ENCODE data around the gene IFNGR1.

DNA sequence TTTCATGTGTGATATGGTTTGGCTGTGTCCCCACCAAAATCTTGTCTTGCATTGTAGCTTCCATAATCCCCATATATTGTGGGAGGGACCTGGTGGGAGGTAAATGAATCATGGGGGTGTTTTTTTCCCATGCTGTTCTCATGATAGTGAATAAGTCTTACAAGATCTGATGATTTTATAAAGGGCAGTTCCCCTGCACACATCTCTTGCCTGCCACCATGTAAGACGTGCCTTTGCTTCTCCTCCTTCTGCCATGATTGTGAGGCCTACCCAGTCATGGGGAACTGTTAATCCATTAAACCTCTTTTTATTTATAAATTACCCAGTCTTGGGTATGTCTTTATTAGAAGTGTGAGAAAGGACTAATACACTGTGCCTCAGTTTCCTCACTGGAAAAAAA, 41.6 kb downstream of the IFNGR1 start:
- TF ChIP-seq EZH2 (IDR thresholded peaks at IDR 0.05) (no peak), EZH2phosphoT487 (IDR thresholded peaks at IDR 0.05; ENCODE audit: borderline replicate concordance) (no peak), POLR2A (IDR thresholded peaks at IDR 0.05; ENCODE audit: borderline replicate concordance, extremely low read depth, insufficient read depth, insufficient read length) (no peak), POLR2AphosphoS5 (IDR thresholded peaks at IDR 0.05; ENCODE audit: low read depth, low read length) (no peak)
- TF ChIP-seq, protein P1, sequence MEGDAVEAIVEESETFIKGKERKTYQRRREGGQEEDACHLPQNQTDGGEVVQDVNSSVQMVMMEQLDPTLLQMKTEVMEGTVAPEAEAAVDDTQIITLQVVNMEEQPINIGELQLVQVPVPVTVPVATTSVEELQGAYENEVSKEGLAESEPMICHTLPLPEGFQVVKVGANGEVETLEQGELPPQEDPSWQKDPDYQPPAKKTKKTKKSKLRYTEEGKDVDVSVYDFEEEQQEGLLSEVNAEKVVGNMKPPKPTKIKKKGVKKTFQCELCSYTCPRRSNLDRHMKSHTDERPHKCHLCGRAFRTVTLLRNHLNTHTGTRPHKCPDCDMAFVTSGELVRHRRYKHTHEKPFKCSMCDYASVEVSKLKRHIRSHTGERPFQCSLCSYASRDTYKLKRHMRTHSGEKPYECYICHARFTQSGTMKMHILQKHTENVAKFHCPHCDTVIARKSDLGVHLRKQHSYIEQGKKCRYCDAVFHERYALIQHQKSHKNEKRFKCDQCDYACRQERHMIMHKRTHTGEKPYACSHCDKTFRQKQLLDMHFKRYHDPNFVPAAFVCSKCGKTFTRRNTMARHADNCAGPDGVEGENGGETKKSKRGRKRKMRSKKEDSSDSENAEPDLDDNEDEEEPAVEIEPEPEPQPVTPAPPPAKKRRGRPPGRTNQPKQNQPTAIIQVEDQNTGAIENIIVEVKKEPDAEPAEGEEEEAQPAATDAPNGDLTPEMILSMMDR (IDR thresholded peaks at IDR 0.05 in 2 of 3, conservative IDR thresholded peaks at IDR 0.05 in 1 of 3; ENCODE audit: borderline replicate concordance in 1 of 3, insufficient read depth in 1 of 3, low read depth in 2 of 3, low read length in 2 of 3): no peak
- TF ChIP-seq, protein P2, sequence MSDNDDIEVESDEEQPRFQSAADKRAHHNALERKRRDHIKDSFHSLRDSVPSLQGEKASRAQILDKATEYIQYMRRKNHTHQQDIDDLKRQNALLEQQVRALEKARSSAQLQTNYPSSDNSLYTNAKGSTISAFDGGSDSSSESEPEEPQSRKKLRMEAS (IDR thresholded peaks at IDR 0.05): no peak
- TF ChIP-seq, protein P3, sequence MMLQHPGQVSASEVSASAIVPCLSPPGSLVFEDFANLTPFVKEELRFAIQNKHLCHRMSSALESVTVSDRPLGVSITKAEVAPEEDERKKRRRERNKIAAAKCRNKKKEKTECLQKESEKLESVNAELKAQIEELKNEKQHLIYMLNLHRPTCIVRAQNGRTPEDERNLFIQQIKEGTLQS (IDR thresholded peaks at IDR 0.05): no peak

All from HCT116 (cell line).